Ishikawa (cell line): ENCODE results near the gene TUBA1A.

Source experiments
- EGR1 ChIP-seq: IDR thresholded peaks from 2 replicates; pipeline ENCODE4 v1.6.1; 2012
- EP300 ChIP-seq: IDR thresholded peaks from 2 replicates; pipeline ENCODE4 v1.6.1; 2012; ENCODE audit warnings: borderline replicate concordance
- FOXM1 ChIP-seq: IDR thresholded peaks from 2 replicates; pipeline ENCODE4 v1.6.1; 2012; ENCODE audit warnings: low read depth, borderline replicate concordance
- MAX ChIP-seq: IDR thresholded peaks from 2 replicates; pipeline ENCODE4 v1.6.1; 2012
- RAD21 ChIP-seq: IDR thresholded peaks from 2 replicates; pipeline ENCODE4 v1.6.1; 2012; ENCODE audit warnings: low read depth
- REST ChIP-seq: IDR thresholded peaks from 2 replicates; pipeline ENCODE4 v1.6.1; 2012; ENCODE audit warnings: low read depth, mild to moderate bottlenecking
- TEAD4 ChIP-seq: IDR thresholded peaks from 2 replicates; pipeline ENCODE4 v1.6.1; 2012
- USF1 ChIP-seq: IDR thresholded peaks from 2 replicates; pipeline ENCODE4 v1.6.1; 2012

- TF ChIP-seq MAX, result no peak
- no peak for TF ChIP-seq EP300
- TF ChIP-seq FOXM1, result no peak
- TF ChIP-seq TEAD4, result no peak
- no peak for TF ChIP-seq REST
- TF ChIP-seq RAD21, result no peak
- no peak for TF ChIP-seq EGR1
- no peak for TF ChIP-seq USF1
Measured at GRCh38 chr12:49230176-49230804, 41.4 kb upstream of the TUBA1A start.
